IPS-11a (cell line): Measurements from ENCODE around the gene DNAJA2.
"Not testable (repeated sequence)": the region's sequence is repeated elsewhere in the genome, so short reads cannot be mapped to it uniquely, and the experiment has no call there.

Source experiments
- H3K4me3 ChIP-seq: one replicate; pipeline ENCODE4 v1.5.1; 2013; ENCODE audit warnings: low read depth, low read length, control low read depth

Gene DNAJA2

DNA sequence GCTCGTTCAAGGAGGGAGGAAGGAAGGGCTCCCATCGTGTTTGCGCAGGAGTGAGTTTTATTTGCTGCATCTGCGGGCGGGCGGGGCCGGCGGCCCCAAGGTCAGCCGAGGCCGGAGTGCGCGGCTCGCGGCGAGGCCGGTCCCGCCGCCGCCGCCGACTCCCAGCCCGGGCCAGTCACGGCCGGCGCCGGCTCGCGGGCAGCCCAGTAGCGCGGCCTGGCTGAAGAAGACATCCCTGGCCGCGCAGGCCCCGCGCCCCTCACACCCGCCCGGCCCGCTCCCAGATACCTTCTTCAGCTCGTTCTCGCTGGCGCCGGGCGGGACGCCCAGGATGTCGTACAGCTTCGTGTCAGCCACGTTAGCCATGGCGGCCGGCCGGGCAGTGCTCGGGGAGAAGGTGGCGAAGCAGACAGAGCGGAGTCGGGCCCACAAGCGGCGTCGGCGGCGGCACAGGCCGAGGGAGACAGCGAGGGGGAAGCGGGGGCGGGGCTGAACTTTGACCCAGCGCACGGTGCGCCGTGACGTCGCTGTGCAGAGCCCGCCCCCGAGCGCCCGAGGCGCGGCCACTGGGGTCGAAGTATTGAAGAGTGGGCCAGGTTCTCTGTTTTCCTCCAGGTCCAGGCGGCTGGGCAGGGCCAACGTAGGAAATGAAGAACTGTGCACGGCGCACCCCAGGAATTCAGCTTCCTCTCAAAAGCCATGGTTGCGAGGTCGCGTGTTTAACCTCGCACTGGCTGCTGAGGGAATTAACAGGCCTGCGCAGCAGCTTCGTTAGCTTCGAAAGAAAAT is at the start of gene DNAJA2:
Gene DNAJA2 (minus strand): TSS at position 468 of the 789 bp plus-strand sequence. CDS start 102 bp downstream, at position 366.
- H3K4me3 ChIP-seq, result peak within 1 kb of the TSS; percentile 55

DNA sequence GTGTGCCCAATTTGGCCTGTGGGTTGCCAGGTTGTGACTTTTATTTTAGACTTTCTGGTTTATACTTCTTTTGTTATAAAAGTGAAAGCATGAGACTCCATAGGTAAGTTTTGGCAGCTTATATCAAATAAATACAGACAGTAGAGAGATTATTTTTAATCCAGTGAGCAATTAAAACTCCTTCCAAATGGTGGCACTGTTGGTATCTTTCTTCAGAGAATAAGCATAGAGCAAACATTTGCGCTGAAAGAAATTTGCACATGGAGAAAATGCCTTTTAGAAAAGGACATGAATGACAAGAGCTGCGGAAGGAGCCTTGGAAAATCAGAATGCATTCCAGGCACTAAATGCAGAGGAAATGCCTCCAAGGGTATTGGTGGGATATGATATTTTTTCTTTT is 46.1 kb upstream of the DNAJA2 start:
- H3K4me3 ChIP-seq, result no peak overlapping the region

DNA sequence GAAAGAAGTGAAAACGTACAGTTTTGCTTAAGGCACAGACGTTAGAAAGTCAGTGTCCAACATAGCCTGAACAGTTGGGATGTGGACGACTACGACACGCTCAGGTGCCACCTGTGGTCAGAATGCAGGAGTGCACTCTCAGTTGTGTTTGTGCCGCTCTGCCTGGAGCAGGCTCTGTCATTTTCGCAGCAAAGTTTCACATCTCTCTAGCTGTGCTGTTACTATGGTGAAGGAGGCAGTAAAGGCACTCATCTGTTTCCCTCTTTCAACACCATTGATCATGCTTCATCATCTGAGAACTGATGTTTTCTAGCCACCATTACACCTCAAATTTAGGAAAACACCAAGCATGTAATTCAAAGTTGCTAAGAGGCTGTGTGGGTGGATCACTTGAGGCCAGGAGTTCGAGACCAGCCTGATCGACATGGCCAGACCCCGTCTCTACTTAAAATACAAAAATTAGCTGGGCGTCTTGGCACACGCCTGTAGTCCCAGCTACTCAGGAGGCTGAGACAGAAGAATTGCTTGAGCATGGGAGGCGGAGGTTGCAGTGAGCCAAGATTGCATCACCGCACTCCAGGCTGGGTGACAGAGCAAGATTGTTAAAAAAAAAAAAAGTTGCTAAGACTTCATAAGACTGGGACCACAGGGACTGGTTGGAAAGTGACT is 44.9 kb upstream of the DNAJA2 start:
- no peak overlapping the region for H3K4me3 ChIP-seq

DNA sequence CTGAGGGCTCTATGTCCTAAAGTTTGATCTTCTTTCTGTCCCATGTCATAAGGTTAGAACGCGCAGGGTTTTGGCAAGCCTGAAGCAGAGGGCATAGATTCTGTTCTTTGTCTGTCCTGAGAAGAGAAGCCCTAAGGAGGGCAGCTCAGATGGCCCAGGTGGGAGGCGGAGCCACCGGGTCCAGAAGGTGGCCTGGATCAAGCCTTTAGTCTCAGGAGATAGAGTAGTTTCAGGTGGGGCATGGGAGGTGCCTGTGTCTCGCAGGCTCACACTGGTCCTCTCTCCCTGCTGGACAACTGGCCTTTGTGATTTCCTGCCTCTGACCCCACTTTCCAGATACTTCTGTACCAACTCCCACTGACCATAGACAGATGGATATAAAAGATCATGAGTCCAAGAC is 44.2 kb upstream of the DNAJA2 start:
- H3K4me3 ChIP-seq, result no peak overlapping the region

DNA sequence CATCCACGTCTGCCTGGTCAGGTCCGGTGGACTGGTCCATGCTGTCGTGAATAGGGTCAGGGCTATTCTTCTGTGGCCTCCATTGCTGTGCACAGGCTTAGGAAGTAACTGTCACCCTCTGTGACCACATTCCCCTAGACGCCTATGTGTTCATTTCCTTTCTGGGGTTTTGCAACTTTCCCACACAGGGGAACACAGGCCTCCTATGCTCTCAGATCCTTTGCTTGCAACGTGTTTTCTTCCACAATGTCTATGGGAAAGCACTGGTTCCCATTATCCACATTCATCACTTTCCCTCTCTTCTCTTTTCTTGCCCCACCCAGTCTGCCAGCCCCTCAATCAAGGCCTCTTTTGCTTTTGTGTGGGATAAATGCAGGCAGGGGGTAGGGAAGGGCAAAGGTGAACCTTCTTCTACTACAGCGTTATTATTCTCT is 43.2 kb upstream of the DNAJA2 start:
- H3K4me3 ChIP-seq, result no peak overlapping the region

DNA sequence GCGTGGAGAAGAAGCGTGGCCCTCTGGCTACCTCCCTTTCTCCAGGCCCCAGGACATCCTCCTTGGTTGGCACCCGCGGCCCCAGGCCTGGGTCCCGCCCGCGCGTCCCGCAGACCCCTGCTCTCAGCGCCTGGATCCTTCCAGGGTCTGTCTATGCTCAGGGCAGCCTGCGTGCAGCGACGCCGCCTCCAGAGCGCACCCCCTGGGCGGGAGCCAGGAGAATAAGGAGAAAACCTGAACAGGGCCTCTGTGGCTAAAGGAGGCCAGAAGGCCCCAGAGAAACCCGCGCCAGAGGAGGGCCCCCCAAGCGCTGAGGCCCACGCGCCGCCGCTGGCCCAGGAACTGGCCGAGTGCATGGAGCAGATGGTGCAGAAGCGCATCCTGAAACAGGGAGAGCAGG is 40.4 kb upstream of the DNAJA2 start:
- no peak overlapping the region for H3K4me3 ChIP-seq

DNA sequence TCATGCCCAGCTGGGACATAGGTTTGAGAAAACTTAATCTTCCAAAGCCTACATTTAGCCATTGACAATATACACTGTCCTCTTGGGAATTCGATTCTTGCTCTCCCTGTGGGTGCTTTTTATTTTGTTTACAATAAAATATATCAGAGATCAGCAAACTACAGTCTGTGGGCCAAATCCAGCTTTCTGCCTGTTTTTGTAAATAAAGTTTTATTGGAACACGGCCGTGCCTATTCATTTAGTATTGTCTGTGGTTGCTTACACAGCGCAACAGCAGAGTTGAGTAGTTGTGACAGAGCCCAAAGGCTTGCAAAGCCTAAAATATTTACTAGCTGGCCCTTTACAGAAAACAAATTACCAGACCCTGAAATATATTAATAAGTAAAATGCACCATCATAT is 39.7 kb upstream of the DNAJA2 start:
- H3K4me3 ChIP-seq, result no peak overlapping the region

DNA sequence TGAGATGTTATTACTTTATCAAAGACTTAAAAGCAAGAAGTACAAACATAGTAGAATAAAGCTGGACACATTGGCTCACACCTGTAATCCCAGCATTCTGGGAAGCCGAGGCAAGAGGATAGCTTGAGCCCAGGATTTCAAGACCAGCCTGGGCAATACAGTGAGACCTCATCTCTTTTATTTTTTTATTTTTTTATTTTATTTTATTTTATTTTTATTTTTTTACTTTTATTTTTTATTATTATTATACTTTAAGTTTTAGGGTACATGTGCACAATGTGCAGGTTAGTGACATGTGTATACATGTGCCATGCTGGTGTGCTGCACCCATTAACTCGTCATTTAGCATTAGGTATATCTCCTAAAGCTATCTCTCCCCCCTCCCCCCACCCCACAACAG is 37.3 kb upstream of the DNAJA2 start:
- H3K4me3 ChIP-seq, result not testable (repeated sequence)

DNA sequence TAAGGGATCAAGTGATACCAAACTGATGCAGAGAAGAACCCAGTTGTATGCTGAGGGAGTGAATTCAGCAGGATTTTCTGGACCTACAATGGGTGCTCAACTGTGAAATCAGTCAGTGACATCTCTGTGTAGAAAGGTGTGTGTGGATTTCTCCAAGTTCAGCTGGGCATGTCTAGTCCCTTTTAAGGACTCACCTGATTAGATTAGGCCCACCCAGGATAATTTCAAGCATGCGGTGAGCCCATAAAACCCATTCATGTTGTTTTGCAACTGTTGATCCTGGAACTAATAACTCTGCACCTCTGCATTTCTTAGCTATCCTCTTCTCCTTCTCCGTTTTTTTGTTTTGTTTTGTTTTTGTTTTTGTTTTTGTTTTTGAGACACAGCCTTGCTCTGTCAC is 35.1 kb upstream of the DNAJA2 start:
- no peak overlapping the region for H3K4me3 ChIP-seq

DNA sequence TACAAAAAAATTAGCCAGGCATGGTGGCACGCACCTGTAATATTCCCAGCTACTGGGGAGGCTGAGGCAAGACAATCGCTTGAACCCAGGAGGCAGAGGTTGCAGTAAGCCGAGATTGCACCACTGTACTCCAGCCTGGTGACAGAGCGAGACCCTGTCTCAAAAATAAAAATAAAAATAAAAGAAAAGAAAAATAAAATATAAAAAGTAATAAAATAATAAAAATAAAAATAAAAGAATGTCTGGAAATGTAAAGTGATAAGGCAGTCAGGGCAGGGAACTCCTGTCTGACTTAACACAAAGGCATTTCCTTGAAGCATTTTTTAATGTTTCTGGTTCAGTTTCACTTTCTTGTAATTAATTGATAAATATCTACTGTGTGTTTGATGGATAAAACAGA is 34.7 kb upstream of the DNAJA2 start:
- H3K4me3 ChIP-seq, result no peak overlapping the region

DNA sequence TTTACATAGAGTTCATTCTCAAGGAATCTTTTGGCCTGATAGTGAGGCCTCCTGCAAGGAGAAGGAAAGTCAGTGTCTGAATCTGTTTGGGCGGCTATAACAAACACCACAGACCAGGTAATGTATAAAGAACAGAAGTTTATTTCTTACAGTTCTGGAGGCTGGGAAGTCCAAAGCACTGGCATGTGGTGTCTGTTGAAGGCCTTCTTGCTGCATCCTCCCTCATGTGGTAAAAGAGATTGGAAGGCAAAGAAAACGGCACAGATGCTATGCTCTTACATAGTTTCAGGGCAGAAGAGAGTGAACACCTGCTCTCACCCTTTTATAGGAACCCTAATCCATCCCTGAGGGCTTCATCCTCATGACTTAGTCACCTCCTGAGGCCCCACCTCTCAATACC is 31.2 kb upstream of the DNAJA2 start:
- no peak overlapping the region for H3K4me3 ChIP-seq

DNA sequence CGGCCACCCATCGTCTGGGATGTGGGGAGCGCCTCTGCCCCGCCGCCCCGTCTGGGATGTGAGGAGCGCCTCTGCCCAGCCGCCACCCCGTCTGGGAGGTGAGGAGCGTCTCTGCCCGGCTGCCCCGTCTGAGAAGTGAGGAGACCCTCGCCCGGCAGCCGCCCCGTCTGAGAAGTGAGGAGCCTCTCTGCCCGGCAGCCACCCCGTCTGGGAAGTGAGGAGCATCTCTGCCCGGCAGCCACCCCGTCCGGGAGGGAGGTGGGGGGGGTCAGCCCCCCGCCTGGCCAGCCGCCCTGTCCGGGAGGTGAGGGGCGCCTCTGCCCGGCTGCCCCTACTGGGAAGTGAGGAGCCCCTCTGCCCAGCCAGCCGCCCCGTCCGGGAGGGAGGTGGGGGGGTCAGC is 26.6 kb upstream of the DNAJA2 start:
- H3K4me3 ChIP-seq, result not testable (repeated sequence)

DNA sequence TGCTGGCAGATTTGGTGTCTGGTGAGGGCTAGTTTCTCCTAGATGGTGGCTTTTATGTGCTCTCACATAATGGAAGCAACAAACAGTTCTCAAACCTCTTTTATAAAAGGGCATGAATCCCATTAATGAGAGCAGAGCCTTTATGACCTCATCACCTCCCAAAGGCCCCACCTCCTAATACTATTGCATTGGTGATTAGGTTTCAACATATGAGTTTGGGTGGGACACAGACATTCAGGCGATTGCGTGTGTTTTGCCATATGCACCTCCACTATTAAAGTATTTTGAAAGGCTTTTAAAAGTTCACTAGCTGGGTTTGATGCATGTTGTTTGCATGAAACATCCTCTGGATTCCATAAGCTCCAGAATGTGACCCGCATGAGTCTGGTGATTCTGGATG is 24.4 kb upstream of the DNAJA2 start:
- H3K4me3 ChIP-seq, result no peak overlapping the region

DNA sequence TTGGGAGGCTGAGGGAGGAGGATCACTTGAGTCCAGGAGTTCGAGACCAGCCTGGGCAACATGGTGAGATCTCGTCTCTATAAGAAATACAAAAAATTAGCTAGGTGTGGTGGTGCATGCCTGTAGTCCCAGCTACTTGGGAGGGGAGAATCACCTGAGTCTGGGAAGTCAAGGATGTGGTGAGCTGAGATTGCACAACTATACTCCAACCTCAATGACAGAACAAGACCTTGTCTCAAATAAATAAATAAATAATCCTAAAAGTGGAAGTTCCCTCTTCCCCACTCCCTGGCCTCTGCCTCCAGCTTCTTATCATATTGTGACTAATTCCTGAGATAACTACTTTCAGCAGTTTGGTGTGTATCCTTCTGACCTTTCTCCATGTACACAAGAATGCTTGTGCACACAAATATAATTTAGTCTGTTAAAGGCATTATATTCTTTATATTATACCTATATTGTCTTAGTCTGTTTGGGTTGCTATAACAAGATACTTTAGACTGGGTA is 23.5 kb upstream of the DNAJA2 start:
- H3K4me3 ChIP-seq, result no peak overlapping the region

DNA sequence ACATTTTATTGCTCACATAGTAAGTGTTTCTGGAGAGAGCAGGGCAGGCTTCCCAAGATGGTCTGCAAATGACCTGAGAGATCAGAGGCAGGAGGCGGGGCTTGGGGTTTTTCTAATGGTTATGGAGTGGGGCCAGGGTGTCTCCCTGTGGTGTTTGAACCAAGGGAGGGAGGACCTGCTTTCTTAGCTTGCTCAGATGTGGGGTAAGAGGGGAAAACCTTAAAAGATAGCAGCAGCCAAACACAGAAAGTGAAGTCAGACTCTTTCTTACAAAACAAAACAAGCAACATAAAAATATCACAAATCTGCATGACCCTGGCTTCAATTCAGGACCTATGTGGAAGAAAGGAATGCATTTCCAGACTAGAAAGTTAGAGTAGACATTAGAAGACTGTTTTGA is 22.9 kb upstream of the DNAJA2 start:
- H3K4me3 ChIP-seq, result no peak overlapping the region

DNA sequence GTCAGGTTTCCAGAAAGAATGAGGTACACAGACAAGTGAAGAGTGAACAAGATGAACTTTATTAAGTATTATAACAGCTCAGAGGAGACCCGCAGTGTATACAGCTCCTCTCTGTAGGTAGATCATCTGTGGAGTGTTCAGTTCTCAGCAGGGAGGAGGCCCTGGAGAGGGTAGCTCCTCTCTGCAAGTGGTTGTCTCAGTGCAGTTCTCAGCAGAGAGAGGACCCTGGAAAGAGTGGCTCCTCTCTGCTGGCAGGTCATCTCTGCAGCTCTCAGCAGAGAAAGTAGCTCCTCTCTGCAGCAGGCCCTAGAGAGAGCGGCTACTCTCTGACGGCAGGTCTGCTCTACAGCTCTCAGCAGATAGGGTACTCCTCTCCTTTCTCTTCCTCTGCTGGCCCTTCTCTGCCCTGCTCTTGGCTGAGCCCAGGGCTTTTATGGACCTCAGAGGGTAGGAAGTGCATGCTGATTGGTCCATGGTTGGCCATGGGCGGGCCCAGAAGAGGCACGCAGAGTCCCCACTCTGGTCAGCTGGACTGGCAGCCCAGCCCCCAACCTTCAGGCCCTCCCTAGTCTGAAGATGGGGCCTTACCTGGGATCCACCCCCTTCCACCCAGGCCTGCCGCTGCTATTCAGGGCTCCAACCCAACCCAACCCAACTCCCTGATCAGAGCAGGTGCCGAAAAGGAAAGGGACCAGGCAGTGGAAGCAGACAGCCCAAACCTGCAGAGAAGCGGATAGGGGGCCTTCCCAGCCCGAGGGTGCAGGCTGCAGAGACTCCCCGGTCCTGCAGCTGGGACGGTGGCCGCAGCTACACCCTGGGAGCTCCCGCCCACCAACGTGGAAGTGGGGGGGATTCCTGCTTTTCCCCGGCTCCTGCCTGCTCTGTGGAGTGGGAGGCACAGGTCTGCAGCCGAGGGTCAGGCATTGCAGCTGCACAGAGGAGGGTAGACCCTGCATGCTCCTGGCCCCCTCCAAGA is 18.5 kb upstream of the DNAJA2 start:
- H3K4me3 ChIP-seq, result no peak overlapping the region

DNA sequence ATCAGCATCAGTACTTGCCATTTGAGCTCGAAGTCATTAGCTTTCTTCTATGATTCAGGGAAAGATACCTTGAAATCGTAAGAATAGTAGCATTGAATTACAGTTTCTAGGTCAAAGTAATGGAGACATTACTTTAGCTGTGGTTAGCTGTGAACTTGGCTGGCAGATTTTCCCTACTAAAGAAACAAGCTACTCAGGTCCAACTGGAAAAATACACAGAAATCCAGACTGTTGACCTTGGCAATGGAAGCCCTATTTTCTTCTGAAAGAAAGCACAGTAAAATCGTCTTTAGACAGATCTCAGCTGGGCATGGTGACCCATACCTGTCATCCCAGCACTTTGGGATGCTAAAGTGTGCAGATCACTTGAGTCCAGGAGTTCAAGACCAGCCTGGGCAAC is 13.4 kb upstream of the DNAJA2 start:
- H3K4me3 ChIP-seq, result no peak overlapping the region

DNA sequence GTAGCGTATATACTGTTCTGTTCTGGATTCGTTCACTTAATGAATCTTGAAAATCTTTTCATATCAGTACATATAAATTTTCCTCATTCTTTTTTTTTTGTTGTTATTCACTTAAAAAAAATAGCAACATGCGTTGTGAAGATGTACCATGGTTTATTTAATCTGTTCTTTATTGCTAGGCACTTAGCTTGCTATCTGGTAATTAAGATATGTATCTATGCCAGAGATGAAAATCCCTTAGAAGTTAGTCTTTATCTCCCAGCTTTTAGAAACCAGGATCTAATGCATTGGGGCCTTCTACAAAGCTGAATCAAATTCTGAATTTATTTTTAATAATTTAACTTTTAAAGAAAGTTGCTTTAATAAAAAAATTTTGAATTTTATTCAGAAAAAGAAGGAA is 13.0 kb upstream of the DNAJA2 start:
- no peak overlapping the region for H3K4me3 ChIP-seq

DNA sequence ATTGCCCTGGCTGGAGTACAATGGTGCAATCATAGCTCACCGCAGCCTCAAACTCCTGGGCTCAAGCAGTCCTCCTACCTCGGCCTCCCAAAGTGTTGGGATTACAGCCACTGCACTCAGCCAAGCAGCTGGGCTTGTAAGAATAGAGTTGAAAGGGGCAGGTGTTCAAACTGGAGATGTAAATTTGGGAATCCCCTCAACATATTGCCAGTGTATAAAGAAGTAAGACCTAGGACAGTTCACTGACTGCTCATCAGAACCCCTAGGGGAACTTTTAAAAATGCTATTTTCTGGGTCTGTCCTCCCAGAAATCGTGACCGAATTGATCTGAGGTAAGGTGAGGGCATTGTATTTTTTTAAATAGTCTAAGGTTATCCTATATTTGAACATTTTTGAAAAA is 8.9 kb upstream of the DNAJA2 start:
- H3K4me3 ChIP-seq, result no peak overlapping the region

DNA sequence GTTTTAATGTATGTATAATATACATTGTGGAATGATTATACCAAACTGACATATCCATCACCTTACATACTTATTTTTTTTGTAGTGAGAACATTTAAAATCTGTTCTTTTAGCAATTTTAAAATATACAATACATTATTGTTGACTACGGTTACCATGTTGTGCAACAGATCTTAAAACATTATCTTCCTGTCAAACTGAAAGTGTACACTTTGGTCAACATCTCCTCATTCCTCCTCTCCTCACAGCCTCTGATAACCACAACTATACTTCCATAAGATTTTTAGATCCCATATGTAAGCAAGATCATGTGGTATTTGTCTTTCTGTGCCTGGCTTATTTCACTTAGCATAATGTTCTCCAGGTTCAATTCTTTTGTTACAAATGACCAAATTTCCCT is 7.5 kb upstream of the DNAJA2 start:
- no peak overlapping the region for H3K4me3 ChIP-seq

DNA sequence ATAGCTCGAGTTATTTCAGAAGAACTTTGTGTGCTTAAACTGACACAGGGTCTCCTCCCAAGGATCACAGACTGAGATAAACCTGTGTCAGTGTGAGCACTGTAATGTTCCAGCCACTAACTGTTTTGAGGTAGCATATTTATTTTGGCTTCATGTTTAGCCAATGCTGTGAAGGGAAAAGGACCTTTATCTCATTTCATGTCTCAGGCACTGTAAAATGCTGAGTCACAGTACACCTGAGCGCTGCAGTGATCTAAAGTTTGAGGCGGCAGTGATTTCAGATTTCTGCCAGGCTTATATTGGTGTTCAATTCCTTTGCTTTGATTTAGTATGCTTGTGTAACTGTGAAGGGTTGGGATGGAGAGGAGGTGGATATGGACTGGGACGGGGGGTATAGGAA is 3.1 kb upstream of the DNAJA2 start:
- H3K4me3 ChIP-seq, result no peak overlapping the region
